Mucosa of descending colon (tissue), 3 donors: ENCODE results near the gene TMEM79. TPM values are rescaled to one million over a fixed set of nuclear protein-coding genes. Genes with fewer than 3 reads are reported as not detected.

ENCODE experiments used
- ATAC-seq: fragments of 200-7000 bp; cut with Tn5 transposase; one replicate; pipeline ENCODE4 v1.9.1; 2020; ENCODE audit warnings: mild to moderate bottlenecking, moderate library complexity
- DNase-seq, 3 donors: peaks; one replicate each; pipeline ENCODE4 v3.0.0-alpha.2; 2020
- H3K36me3 ChIP-seq: fragments of 200-600 bp; one replicate; pipeline ENCODE4 v1.8.0; 2021; ENCODE audit warnings: low read depth, mild to moderate bottlenecking
- H3K4me1 ChIP-seq: fragments of 200-600 bp; one replicate; pipeline ENCODE4 v1.8.0; 2021; ENCODE audit warnings: low read depth, mild to moderate bottlenecking
- H3K4me3 ChIP-seq: fragments of 200-600 bp; one replicate; pipeline ENCODE4 v1.8.0; 2021; ENCODE audit warnings: mild to moderate bottlenecking
- H3K9me3 ChIP-seq: fragments of 200-600 bp; one replicate; pipeline ENCODE4 v1.8.0; 2021; ENCODE audit warnings: mild to moderate bottlenecking
- CTCF ChIP-seq: fragments of 200-600 bp; IDR thresholded peaks from one replicate; pipeline ENCODE4 v1.8.0; 2022; ENCODE audit warnings: antibody characterized with exemption, mild to moderate bottlenecking
- intact Hi-C, 2 donors: fragments of 100-400 bp; cut with DNase I in 1 of 2; cut with micrococcal nuclease in 1 of 2; formaldehyde crosslinking; loops; one replicate each; pipeline versions ENCODE4 v1.11.0 to v1.11.1; 2022; cut with DNase I, micrococcal nuclease
- total RNA-seq, 3 donors: library from RNA; stranded (reverse); fragmentation: NEBNext Ultra II Directional in 2 of 3; extraction: Animal tissue kit (Norgen Biotek cat#: 25700) in 2 of 3; gene quantifications; one replicate each; pipeline versions ENCODE4 v1.2.1 to v1.2.4, GENCODE V29; 2021 to 2023
- donor health status: DM: no; HTN: no; CAD: no; lungs with moderate emphysema.
- donor health status: DM: no; HTN: no; CAD: no.
- donor health status: DM: no; HTN: yes; CAD: no.

The TMEM79 gene
- total RNA-seq, 3 donors from 2014 or later: 3.9 to 6.0 (median 4.1) TPM

- Histone ChIP-seq H3K36me3 (no peaks in the 10 kb centered on the region), H3K9me3 (no peaks in the 10 kb centered on the region), H3K4me1 (peaks cover 21% of the 10 kb centered on the region), H3K4me3 (peak within 1 kb of the TSS; percentile 77)
- peak; percentile 96 to 97 (median 97) for DNase-seq
- intact Hi-C loops: no loop called here
- TF ChIP-seq CTCF: no peak
- peak; percentile 94 for ATAC-seq
Observed at GRCh38 chr1:156282479-156283222, 1.5 kb upstream of the TMEM79 start, which contains the start of gene SMG5. TSS of gene SMG5 (minus strand) at chr1:156282825. CDS start at chr1:156282680, 145 bp downstream.

DNA sequence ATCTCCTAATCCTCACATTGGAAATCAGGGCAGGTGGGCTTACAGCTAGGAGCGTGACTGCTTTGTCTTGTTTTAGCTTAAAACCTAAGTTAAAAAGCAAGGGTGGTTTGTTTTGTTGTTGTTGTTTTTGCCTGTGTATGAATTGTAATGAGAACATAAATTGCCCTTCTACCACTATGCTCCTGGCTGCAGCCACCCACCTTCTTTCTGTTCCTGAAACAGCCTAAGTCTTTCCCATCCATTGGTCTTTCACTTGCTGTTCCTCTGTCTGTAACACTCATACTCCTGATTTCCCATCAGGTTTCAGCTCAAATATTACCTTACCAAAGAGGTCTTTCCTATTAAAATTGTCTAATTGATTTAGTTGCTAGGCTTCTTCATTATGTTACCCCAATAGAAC, 604 bp upstream of the TMEM79 start:
- peaks cover 21% of the 10 kb centered on the region for H3K4me1 ChIP-seq
- no peak overlapping the region for H3K4me3 ChIP-seq
- no peaks in the 10 kb centered on the region for H3K9me3 ChIP-seq
- ATAC-seq (no peak), DNase-seq (no peak)
- no peak for TF ChIP-seq CTCF
- H3K36me3 ChIP-seq: no peaks in the 10 kb centered on the region
- intact Hi-C loops: no loop called here

GRCh38 chr1:156284757-156285156, 632 bp downstream of the TMEM79 start:
- TF ChIP-seq CTCF: no peak
- Histone ChIP-seq H3K4me3 (no peak overlapping the region), H3K9me3 (no peaks in the 10 kb centered on the region), H3K4me1 (peaks cover 21% of the 10 kb centered on the region), H3K36me3 (no peaks in the 10 kb centered on the region)
- intact Hi-C loops: no loop called here
- ATAC-seq (no peak), DNase-seq (no peak)

DNA sequence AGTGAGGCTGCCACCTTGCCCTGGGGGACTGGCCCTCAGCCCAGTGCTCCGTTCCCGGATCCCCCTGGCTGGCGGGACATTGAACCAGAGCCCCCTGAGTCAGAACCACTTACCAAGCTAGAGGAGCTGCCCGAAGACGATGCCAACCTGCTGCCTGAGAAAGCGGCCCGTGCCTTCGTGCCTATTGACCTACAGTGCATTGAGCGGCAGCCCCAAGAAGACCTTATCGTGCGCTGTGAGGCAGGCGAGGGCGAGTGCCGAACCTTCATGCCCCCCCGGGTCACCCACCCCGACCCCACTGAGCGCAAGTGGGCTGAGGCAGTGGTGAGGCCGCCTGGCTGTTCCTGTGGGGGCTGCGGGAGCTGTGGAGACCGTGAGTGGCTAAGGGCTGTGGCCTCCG, 1.3 kb downstream of the TMEM79 start:
- TF ChIP-seq CTCF: no peak
- H3K9me3 ChIP-seq: no peaks in the 10 kb centered on the region
- no peaks in the 10 kb centered on the region for H3K36me3 ChIP-seq
- no peak overlapping the region for H3K4me3 ChIP-seq
- no peak for ATAC-seq
- intact Hi-C loops: no loop called here
- no peak for DNase-seq
- H3K4me1 ChIP-seq: peaks cover 21% of the 10 kb centered on the region

- Histone ChIP-seq H3K9me3 (no peaks in the 10 kb centered on the region), H3K4me1 (peaks cover 18% of the 10 kb centered on the region), H3K36me3 (no peaks in the 10 kb centered on the region), H3K4me3 (no peak overlapping the region)
- DNase-seq: no peak
- intact Hi-C loops: no loop called here
- ATAC-seq: no peak
- TF ChIP-seq CTCF: no peak
Observed at GRCh38 chr1:156286061-156286460, 1.9 kb downstream of the TMEM79 start.
